Lower leg skin (tissue), 3 donors: ENCODE data around the gene CDCP1.

Experiments
- CTCF ChIP-seq, 3 donors: fragments of 450-650 bp; IDR thresholded peaks; one replicate each; pipeline ENCODE4 v1.5.1; 2016; ENCODE audit warnings: antibody characterized with exemption in 3 of 3, mild to moderate bottlenecking in 3 of 3, moderate library complexity in 2 of 3
- POLR2A ChIP-seq, 2 donors: fragments of 450-650 bp; IDR thresholded peaks; one replicate each; pipeline ENCODE4 v1.6.1; 2016 to 2017; ENCODE audit warnings: antibody characterized with exemption in 2 of 2, mild to moderate bottlenecking in 1 of 2, moderate library complexity in 1 of 2

DNA sequence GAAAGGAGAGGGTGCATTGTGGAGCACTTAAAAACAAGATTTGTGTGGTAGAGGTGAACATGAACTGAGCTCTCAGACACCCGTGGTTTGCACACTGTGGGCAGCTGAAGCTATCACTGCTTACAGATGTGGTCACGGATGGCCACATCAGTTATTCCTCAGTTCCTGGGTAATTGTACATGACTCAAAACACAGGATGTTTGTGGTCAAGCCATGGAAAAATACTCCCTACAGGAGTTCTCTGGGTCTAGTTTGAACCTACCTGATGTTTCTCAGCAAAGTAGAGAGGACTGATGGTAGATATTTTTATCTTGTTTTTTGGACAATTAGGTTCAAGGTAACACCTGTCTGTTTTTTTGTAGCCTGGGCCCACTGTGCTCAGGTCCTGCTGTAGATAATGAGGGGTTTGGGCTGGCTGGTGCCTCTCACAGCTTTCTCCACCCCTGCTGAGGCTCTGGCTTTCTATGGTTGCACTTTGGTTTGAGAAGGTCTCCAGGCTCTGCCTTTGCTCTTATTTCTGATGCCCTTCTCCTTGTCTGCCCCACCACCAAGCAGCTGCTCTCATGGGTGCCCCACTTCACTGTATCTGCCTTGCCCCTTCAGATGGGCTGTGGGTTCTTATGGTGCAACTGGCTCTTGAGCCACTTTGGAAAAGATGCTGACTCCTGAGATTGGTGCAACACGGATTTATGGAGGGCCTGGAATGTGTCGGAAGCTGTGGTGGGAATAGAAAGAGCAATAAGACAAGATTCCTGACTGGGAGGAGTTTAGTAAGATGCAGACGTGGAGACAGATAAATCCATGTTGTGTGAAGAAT lies 40.1 kb downstream of the CDCP1 start:
- TF ChIP-seq CTCF (IDR thresholded peaks at IDR 0.05) (no peak), POLR2A (IDR thresholded peaks at IDR 0.05) (no peak)
